Pulmonary artery endothelial cell (primary cell): ENCODE measurements around the gene PYGM. TPM values are rescaled to one million over a fixed set of nuclear protein-coding genes. Genes with fewer than 3 reads are reported as not detected.

ENCODE experiments used
- DNase-seq: peaks from one replicate; pipeline ENCODE4 v3.0.0-alpha.2; 2011; ENCODE audit warnings: low read depth, low spot score
- total RNA-seq: library from RNA; depleted of rRNA; stranded (reverse); fragments of >200 nt; gene quantifications from 2 replicates; pipeline ENCODE4 v1.2.3, GENCODE V29; 2014

The PYGM gene
- total RNA-seq, 1 donor from 2014 or later, result 0.13 TPM

DNA sequence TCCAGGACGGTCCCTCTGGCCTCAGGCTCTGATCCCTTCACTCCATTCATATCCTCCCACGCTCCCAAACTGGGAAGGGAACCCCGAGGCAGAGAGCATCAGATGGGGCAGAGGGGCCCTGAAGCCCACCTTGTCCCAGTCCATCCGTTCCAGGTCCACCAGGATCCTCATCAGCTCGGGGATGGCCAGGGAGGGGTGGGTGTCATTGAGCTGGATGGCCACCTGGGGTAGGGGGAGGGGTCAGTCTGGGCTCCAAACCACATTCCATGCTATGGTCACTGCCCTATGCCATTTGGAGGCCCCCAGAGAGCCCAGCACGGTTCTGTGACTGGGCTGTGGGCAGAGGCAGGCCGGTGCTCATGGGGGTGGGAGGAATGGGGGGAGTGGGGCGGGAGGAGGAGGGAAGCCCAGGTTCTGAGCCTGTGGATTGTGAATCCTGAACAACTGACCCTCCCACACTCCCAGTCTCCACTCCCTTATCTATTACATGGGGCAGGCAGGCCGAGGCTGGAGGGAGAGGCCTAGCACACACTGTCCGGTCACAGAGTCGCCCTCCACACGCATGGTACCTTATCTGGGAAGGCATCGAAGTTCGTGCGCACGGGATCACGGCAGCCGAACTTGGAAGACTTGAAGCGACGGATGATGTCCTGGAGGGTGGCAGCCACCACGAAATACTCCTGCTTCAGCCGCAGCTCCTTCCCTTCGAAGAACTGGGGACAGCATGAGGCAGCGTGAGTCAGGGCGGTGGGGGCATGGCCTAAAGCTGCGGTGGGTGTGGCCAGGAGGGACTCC is 5.5 kb downstream of the PYGM start:
- DNase-seq, result no peak

DNA sequence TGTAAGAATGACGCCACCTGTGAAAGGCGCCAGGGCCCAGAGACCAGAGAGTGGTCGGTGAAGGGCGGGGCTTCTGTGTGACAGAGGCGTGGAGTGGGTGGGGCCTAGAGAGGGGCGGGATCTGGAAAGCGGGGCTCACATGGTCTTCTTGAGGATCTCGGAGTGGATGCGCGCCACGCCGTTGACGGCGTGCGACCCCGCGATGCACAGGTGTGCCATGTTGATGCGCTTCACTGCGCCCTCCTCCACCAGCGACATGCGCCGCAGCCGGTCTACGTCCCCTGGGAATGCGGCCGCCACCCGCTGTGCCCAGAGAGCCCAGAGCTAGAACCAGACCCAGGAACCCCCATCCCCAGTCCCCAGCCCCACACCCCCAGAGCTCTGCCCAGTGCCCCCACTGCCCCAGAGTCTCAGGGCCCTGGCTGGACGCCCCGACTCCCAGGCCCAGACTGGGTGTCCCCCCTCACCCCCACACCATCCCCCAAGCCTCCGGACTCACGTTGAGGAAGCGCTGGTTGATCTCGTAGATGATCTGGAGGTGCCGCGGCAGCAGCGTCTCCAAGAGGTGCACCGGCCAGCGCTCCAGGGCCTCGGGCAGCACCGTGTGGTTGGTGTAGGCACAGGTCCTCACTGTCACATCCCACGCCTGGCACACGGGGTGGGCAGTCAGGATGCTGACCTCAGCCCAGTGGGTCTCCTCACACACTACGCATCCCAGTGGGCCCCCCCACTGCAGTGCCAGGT is 6.2 kb downstream of the PYGM start:
- DNase-seq, result no peak

GRCh38 chr11:64753019-64753379 is 6.8 kb downstream of the PYGM start:
- DNase-seq, result no peak

- no peak for DNase-seq
Observed at GRCh38 chr11:64752175-64752970, 7.4 kb downstream of the PYGM start.

GRCh38 chr11:64751580-64751979 is 8.2 kb downstream of the PYGM start:
- DNase-seq, result no peak

DNA sequence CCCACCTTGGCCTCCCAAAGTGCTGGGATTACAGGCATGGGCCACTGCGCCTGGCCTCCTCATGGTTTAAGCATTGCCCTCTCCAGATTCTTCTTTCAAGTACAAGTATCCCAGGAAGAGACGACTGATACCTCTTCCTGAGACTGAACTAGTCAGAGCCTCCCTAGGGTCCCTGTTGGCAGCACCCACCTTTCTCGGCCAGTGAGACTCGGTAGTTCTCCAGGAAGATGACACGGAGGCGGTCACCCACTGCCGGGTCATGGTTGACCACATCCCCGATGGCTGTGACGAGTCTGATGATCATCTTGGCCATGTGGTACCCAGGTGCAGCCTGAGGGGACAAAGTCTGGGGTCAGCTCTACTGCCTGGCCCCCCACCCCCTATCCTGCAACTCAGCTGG is 8.6 kb downstream of the PYGM start:
- no peak for DNase-seq

DNA sequence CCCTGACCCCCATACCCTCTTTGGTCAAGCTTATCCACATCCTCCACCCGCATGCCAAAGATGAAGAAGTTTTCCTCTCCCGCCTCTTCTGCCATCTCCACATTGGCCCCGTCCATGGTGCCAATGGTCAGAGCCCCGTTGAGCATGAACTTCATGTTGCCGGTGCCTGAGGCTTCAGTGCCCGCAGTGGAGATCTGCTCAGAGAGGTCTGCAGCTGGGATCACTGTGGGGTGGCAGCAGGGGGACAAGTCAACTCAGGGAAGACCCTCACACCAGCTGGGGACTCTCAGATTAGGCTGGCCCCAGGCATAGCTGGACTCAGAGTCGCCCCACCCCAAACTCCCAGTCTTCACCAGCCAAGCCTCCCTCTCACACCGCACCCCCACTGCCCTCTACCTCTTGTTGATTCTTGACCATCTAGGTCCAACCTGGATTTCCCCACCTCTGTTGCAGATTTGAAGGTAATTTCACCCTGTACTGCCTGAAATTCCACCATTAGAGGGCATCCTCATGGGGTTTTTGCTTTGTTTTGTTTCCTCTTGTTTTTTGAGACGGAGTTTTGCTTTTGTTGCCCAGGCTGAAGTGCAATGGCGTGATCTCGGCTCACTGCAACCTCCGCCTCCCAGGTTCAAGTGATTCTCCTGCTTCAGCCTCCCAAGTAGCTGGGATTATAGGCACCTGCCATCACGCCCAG is 9.3 kb downstream of the PYGM start:
- DNase-seq, result no peak

GRCh38 chr11:64747961-64748665 is 11.7 kb downstream of the PYGM start:
- DNase-seq, result no peak

- DNase-seq, result no peak
Observed at GRCh38 chr11:64746486-64746885, 13.3 kb downstream of the PYGM start.

GRCh38 chr11:64745521-64746328 is 14.0 kb downstream of the PYGM start:
- no peak for DNase-seq

GRCh38 chr11:64745189-64745520 is 14.6 kb downstream of the PYGM start:
- no peak for DNase-seq

DNA sequence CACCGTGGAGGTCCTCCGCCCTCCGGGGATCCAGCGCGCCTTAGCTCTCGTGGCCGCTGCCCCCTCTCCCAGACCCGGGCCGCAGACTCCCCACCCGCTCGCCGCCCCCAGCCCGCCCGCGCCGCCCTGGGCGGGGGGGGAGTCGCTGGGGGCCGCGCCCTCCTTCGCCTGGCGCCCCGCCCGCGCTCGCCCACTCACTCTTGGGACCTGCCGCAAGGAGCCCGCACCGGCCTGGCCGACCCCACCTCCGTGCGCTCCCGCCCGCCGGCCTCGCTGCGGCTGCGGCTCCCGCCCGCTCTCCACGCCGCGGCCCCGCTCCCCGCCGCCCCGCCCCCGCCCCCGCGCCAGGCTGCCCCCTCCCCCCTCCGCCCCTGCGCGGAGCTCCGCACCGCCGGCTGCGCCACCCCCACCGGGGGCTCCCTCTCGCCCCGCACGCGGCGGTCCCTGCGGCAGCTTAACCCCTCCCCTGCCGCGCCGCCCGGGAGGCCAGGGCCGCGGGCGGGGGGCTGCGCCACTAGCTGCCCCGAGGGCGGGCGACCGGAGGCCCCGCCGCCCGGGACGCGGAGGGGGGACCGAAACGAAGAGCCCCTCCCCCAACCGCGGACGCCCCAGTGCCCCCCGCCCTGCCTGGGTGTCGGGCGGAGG is 15.1 kb downstream of the PYGM start:
- DNase-seq, result no peak

DNA sequence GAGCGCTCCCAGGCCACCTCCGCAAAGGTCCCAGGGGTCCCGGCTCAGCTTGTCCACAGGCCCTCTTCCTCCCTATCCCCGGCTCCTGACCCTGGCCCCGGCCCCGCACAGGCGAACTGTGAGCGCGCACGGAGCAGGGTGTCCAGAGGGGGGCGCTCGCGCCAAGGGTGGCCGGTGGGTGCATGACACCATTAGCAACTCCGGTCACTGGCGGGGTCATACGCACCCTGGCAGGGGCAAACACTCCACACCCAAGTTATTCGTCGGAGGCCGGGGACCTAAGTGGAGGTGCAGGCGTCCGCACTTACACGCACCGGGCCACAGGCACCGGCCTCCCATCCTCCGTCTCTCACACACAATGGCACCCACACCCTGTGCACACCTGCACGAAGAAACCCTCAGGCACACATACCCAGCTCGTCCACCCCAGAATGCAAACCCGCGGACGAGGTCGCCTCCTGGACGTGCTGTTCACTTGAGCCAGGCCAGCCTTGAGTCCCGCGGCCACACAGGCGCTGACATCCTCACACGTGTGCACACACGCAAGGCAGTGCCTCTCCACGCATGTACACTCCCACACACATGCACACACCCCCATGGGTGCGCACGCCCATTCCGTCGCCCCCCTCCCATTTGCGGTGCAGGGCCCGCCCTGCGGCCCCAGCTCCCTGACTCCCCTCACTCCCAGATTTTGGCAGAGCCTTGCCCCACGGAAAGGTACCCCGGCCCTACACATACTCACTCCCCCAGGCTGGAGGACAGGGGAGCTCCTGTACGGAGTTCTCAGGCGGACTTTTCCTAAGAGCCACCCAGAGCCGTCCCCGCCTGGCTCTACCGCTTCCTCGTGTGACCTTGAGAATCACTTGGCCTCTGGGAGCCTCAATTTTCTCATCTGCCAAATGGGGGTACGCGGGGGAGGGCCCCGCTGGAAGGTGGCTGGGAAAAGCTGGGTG is 15.9 kb downstream of the PYGM start, which contains the start of gene RASGRP2:
Gene RASGRP2, minus strand, starts transcription at position 552 of the 953 bp plus-strand sequence. CDS start 1,276 bp downstream, outside the sequence.
- DNase-seq, result no peak

- DNase-seq, result no peak
Observed at GRCh38 chr11:64742889-64743590, 16.7 kb downstream of the PYGM start.

- DNase-seq, result no peak
Observed at GRCh38 chr11:64742087-64742888, 17.5 kb downstream of the PYGM start.

DNA sequence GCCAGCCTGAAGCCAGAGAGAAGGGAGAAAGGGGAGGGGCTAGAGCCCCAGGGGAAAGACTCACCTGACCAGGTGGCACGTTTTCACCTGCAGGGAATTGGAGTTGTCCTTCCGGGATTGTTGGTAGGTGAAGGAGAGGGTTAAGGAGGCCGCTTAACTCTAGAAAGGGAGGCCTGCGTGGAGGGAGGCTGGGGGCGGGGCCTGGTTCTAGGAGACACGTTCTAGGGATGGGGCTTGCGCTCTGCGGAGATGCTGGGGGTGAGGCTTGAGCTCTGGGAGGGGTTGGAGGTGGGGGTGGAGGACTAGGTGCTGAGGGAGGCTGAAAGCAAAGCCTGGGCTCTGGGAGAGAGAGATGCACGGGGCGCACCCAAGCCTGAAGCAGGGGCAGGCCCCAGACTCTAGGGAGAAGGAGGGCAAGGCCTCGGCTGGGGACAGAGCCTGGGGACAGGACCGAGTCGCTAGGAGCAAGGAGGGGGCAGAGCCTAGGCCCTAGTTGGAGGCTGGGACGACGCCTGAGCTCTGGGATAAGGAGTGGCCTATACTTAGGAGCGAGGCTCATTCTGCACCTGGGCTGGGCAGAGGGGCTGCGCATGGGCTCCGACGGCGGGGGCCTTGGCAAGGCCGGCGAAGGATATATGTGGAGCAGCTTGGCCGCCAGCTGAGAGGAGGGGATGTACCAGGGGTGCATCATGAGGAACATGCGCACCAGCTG is 18.2 kb downstream of the PYGM start:
- no peak for DNase-seq
